Large intestine (tissue), 1 donor: ENCODE measurements around the gene PLPP3. TPM values are rescaled to one million over a fixed set of nuclear protein-coding genes. Genes with fewer than 3 reads are reported as not detected.

Experiments used
- polyA plus RNA-seq: library from polyadenylated mRNA; unstranded; fragments of 120-200 nt; gene quantifications from one replicate; pipeline ENCODE4 v1.2.1, GENCODE V29; 2013

The PLPP3 gene
- polyA plus RNA-seq, 1 donor = 74.8 TPM

Other genes with a start within 250 kb of the PLPP3 start
- 5.3 TPM for gene PRKAA2, start 65.8 kb upstream of the PLPP3 start, polyA plus RNA-seq
- gene FYB2, start 239.8 kb upstream of the PLPP3 start, polyA plus RNA-seq = 10.8 TPM